Measurements from ENCODE around the gene VPS45.

GRCh38 chr1:150024156-150024555, 43.4 kb upstream of the VPS45 start:
- TF ChIP-seq POLR2A (IDR thresholded peaks at IDR 0.05; ENCODE audit: low read length) (no peak), GATA1 (IDR thresholded peaks at IDR 0.05; ENCODE audit: low read depth, low read length) (no peak)

All from erythroblast (primary cell).